ENCODE measurements around the gene TRIM65.

DNA sequence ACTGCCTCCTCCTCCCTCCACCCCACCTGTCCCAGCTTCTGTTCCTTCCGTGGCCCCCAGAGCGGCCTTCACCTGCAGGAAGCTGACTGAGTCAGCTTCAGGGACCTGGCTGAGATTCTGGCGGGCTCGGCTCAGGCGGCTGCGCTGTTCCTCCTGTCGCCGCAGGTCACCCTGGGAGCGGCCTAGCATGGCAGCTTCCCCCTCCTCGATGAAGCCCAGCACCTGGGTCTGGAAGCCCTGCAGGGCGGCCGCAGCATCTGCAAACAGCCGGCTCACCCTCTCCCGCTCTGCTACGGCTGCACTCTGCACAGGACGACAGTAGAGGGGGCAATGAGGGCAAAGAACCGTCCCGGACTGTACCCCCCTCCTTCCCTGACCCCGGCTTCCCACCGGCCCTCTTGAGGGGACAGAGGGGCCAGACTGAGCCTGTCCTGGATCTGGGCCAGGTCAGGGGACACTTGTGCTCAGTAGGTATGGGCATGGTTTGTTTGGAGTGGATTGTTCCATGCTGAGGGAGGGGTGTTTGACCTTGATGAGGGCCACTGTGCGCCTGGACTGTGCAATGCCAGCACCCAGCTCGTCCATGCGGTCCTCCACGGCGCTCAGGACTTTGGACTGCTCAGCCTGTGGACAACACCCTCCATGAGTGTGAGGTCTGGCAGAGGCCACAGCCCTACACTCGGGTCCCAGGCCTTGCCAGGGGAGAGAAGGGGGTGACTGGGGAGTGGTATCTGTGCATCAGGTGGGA is 20.4 kb downstream of the TRIM65 start:
- TF ChIP-seq SUZ12 (IDR thresholded peaks at IDR 0.05; ENCODE audit: extremely low read depth, insufficient read depth, insufficient read length) (no peak), ZNF274 (IDR thresholded peaks at IDR 0.05; ENCODE audit: low read depth, low read length) (no peak), YY1 (IDR thresholded peaks at IDR 0.05; ENCODE audit: insufficient read depth, insufficient read length) (no peak)
